HepG2 (cell line): ENCODE measurements around the gene APBA3. TPM values are rescaled to one million over a fixed set of nuclear protein-coding genes. Genes with fewer than 3 reads are reported as not detected.

Experiments used
- BCLAF1 ChIP-seq: fragments of 450-650 bp; IDR thresholded peaks from 2 replicates; pipeline ENCODE4 v1.6.1; 2017; ENCODE audit warnings: mild to moderate bottlenecking
- BRCA1 ChIP-seq: sonication (generic); formaldehyde crosslinking; IDR thresholded peaks from 2 replicates; pipeline ENCODE4 v1.4.0; 2020; ENCODE audit warnings: missing genetic modification reagents
- DBP ChIP-seq: sonication (generic); formaldehyde crosslinking; IDR thresholded peaks from 2 replicates; pipeline ENCODE4 v1.4.0; 2020; ENCODE audit warnings: missing genetic modification reagents; ENCODE audit errors: not compliant biosample characterization
- EED ChIP-seq: sonication (generic); formaldehyde crosslinking; IDR thresholded peaks from 2 replicates; pipeline ENCODE4 v1.5.0; 2020; ENCODE audit warnings: mild to moderate bottlenecking, missing genetic modification reagents
- HNF4A ChIP-seq: sonication (generic); formaldehyde crosslinking; IDR thresholded peaks from 2 replicates; pipeline ENCODE4 v1.4.0; 2020; ENCODE audit warnings: missing genetic modification reagents
- IRF9 ChIP-seq: sonication (generic); formaldehyde crosslinking; IDR thresholded peaks from 2 replicates; pipeline ENCODE4 v1.8.0; 2022; ENCODE audit warnings: missing genetic modification reagents, mild to moderate bottlenecking, borderline replicate concordance
- JUN ChIP-seq: sonication (generic); formaldehyde crosslinking; IDR thresholded peaks from 2 replicates; pipeline ENCODE4 v1.4.0; 2020; ENCODE audit warnings: mild to moderate bottlenecking, missing genetic modification reagents
- MYPOP ChIP-seq: sonication (generic); formaldehyde crosslinking; IDR thresholded peaks from 2 replicates; pipeline ENCODE4 v1.8.1; 2023; ENCODE audit warnings: mild to moderate bottlenecking, moderate library complexity, missing genetic modification reagents
- NFAT5 ChIP-seq: sonication (generic); formaldehyde crosslinking; IDR thresholded peaks from 2 replicates; pipeline ENCODE4 v1.4.0; 2020; ENCODE audit warnings: missing genetic modification reagents
- ZNF138 ChIP-seq: sonication (generic); formaldehyde crosslinking; IDR thresholded peaks from 2 replicates; pipeline ENCODE4 v1.5.0; 2020; ENCODE audit warnings: mild to moderate bottlenecking, low read depth, missing genetic modification reagents
- ZNF3 ChIP-seq: IDR thresholded peaks from 2 replicates; pipeline ENCODE4 v1.7.0; 2017; ENCODE audit warnings: inconsistent platforms
- ZNF800 ChIP-seq: sonication (generic); formaldehyde crosslinking; IDR thresholded peaks from 2 replicates; pipeline ENCODE4 v1.4.0; 2020; ENCODE audit warnings: missing genetic modification reagents
- polyA plus RNA-seq, 8 experiments: library from polyadenylated mRNA; depleted of rRNA in 3 of 8; stranded (reverse) in 7 of 8; unstranded in 1 of 8; fragments of >200 nt; fragmentation: Illumina TruSeq in 4 of 8; extraction: Trizol in 4 of 8; gene quantifications; 2 replicates each; pipeline versions ENCODE4 v1.2.1 to v1.2.3, GENCODE V29; 2011 to 2016; ENCODE audit warnings: low read depth in 4 of 8, missing spikeins in 1 of 8, mixed read lengths in 1 of 8; ENCODE audit not compliant: insufficient read depth in 1 of 8
- total RNA-seq, 5 experiments: library from RNA; depleted of rRNA; stranded (reverse); fragments of >200 nt; fragmentation: Illumina TruSeq; extraction: Trizol; gene quantifications; 2 replicates each; pipeline ENCODE4 v1.2.3, GENCODE V29; 2016; ENCODE audit warnings: low read depth in 1 of 5

Gene APBA3
- total and polyA plus RNA-seq, 2 of the 13 experiments (the other 11 are each of a cell fraction or from before 2014, with no cell fraction given), result 14.2 to 14.3 TPM

- TF ChIP-seq BCLAF1 (no peak), HNF4A (CRISPR knock-in tag) (no peak), ZNF800 (CRISPR knock-in tag) (no peak), ZNF3 (no peak), ZNF138 (CRISPR knock-in tag) (0 out of 2 replicates have a peak, but pooled peaks have one; percentile 75), JUN (CRISPR knock-in tag) (0 out of 2 replicates have a peak, but pooled peaks have one; percentile 51), DBP (no peak), NFAT5 (CRISPR knock-in tag) (no peak), BRCA1 (CRISPR knock-in tag) (0 out of 2 replicates have a peak, but pooled peaks have one; percentile 25), MYPOP (CRISPR knock-in tag) (0 out of 2 replicates have a peak, but pooled peaks have one; percentile 54), IRF9 (no peak), EED (no peak)
Observed at GRCh38 chr19:3762501-3763459, 1.3 kb upstream of the APBA3 start, which contains the start of gene MRPL54 (continued).
